ENCODE data around the gene RERE. TPM values are rescaled to one million over a fixed set of nuclear protein-coding genes. Genes with fewer than 3 reads are reported as not detected.

The RERE gene
- total and polyA plus RNA-seq, 12 donors, result 33.4 to 146 (median 72.7) TPM

DNA sequence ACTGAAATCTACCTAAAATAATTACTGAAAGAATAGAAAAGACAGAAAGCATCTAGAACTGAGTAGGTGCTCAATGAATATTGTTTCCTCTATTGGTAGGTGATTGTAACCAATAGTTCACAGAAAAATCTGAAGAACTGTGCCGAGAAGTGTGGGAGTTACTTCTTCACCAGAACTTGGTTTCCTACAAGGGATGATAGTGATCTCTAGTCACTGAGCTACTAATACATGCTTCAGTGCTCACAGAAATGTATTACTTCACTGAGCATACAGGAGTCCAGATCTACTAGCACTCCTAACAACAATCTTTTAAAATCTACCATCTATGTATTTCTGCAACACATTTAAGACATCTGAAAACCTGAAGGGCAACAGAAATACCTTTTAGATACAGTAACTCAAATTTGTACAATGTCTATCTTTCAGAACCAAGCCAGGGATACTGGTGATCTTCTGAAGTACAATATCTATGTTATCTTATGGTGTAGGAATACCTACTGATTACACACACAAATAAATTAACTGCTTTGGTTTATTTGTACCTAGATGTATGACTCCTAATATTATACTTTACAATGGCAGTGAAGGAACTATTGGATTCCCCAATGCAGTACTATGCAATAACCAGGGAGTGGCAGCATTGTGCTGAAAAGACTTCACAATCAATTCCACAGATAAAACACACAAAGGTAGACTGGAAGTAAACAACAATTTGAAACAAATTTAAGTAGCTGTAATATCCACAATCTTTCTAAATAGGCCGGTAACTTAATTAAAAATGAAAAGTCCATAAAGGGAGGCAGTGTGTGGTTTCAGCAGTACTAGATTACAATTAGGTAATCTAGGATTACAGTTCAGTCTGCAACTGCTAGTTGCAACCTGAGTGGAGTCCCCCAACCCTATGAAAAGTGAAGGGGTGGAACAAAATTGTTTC, 256.6 kb downstream of the RERE start:
- H3K4me3 ChIP-seq, result no peak overlapping the region
- 21 to 31% (median 27%) methylated on average over 2 of the region's 2 CpGs for WGBS, 4 donors
- no peaks in the 10 kb centered on the region for H3K9me3 ChIP-seq (replicated peaks in 1 of 3)
- H3K27ac ChIP-seq, result no peak overlapping the region
- peaks cover 0 to 3% of the 10 kb centered on the region in 2 donors for H3K36me3 ChIP-seq (replicated peaks in 1 of 2)
- H3K4me1 ChIP-seq (replicated peaks in 1 of 2), result peaks cover 5 to 24% of the 10 kb centered on the region in 2 donors
- no peak for TF ChIP-seq POLR2A (IDR thresholded peaks at IDR 0.05)
- TF ChIP-seq, protein P1, sequence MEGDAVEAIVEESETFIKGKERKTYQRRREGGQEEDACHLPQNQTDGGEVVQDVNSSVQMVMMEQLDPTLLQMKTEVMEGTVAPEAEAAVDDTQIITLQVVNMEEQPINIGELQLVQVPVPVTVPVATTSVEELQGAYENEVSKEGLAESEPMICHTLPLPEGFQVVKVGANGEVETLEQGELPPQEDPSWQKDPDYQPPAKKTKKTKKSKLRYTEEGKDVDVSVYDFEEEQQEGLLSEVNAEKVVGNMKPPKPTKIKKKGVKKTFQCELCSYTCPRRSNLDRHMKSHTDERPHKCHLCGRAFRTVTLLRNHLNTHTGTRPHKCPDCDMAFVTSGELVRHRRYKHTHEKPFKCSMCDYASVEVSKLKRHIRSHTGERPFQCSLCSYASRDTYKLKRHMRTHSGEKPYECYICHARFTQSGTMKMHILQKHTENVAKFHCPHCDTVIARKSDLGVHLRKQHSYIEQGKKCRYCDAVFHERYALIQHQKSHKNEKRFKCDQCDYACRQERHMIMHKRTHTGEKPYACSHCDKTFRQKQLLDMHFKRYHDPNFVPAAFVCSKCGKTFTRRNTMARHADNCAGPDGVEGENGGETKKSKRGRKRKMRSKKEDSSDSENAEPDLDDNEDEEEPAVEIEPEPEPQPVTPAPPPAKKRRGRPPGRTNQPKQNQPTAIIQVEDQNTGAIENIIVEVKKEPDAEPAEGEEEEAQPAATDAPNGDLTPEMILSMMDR (IDR thresholded peaks at IDR 0.05), result peak; percentile 87 to 97 (median 94)
- peak in 3 of 7 donors; percentile 44 to 62 (median 44) for DNase-seq
- H3K27me3 ChIP-seq, result no peaks in the 10 kb centered on the region
- intact Hi-C loops (cut with DNase I), result loop anchor here (10.0 kb wide), 2 partner anchors 164 to 284 kb away; no protein-coding TSS in a partner anchor

DNA sequence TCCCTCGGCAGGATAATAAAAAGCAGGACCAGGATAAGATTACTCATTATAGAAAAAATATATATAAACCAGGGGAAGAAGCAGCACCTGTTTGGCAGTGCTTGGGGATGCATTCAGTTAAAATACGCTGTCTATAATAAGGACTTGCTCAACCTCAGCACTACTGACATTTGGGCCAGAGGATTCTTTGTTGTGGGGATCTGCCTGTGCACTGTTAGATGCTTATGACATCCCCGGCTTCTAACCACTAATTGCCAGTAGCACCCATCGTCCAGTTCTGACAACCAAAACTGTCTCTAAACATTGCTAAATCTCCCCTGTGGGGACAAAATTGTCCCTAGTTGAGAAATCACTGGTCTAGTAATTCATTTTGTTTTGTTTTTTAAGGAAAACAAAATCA, 257.4 kb downstream of the RERE start:
- TF ChIP-seq, protein P1 (IDR thresholded peaks at IDR 0.05), result no peak
- no peak for TF ChIP-seq POLR2A (IDR thresholded peaks at IDR 0.05)
- Histone ChIP-seq H3K27me3 (no peaks in the 10 kb centered on the region), H3K9me3 (replicated peaks in 1 of 3) (no peaks in the 10 kb centered on the region), H3K4me1 (replicated peaks in 1 of 2) (peaks cover 5 to 32% of the 10 kb centered on the region in 2 donors), H3K27ac (no peak overlapping the region), H3K4me3 (no peak overlapping the region), H3K36me3 (replicated peaks in 1 of 2) (peaks cover 0 to 3% of the 10 kb centered on the region in 2 donors)
- 83 to 94% (median 86%) methylated on average over 4 of the region's 4 CpGs for WGBS, 4 donors
- DNase-seq, result no peak
- intact Hi-C loops (cut with DNase I), result loop anchor here (10.0 kb wide), 2 partner anchors 165 to 285 kb away; no protein-coding TSS in a partner anchor

DNA sequence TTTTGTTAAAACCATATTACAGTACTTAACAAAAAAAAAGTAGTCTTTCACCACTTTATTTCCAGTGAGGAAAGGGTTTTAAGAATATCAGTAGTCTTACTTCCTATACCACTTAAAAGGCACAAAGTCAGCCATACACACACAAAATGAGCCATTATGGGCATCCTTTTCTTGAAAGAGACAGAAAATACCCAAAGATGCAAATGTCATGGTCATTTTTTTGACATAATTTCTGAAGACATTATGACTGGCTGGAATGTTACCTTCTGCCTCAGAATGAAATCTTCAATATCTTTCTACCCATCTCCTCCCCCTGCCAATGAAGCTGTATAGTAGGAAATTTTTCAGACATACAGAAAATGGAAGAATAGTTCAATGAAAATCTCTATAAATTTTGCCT, 261.9 kb downstream of the RERE start:
- Histone ChIP-seq H3K27me3 (no peaks in the 10 kb centered on the region), H3K4me1 (replicated peaks in 1 of 2) (peaks cover 0 to 22% of the 10 kb centered on the region in 2 donors), H3K4me3 (no peak overlapping the region), H3K9me3 (replicated peaks in 1 of 3) (no peaks in the 10 kb centered on the region), H3K36me3 (replicated peaks in 1 of 2) (peaks cover 0 to 3% of the 10 kb centered on the region in 2 donors), H3K27ac (peak overlapping the region in 1 of 5 donors; percentile 58)
- no peak for TF ChIP-seq POLR2A (IDR thresholded peaks at IDR 0.05)
- TF ChIP-seq, protein P1 (IDR thresholded peaks at IDR 0.05), result no peak
- intact Hi-C loops (cut with DNase I), result no loop called here
- no peak for DNase-seq

DNA sequence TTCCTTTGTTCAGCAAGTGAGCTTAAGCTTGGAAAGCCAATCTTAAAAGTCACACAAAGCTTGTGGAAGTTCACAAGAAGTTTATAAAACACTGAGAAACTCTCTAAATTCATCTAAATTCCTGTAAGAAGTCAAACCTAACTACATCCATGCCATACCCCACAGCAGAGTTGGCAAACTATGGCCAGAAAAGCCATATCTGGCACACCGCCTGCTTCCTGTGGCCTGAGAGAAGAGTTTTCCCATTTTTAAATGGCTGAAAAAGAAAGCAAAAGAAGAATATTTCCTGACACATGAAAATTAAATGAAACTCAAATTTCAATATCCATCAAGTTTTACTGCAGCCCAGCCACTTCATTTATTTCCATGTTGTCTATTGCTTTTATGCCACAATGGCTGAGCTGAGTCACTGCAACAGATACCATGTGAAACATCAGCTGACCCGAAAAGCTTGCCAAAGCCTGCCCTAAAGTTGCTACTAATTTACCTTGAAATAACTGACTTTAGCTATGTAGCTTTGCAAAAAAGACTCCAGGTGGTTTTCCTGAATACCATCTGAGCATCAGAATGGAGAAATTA, 262.4 kb downstream of the RERE start:
- DNase-seq, result peak; percentile 41 to 75 (median 70)
- H3K36me3 ChIP-seq (replicated peaks in 1 of 2), result peaks cover 0 to 3% of the 10 kb centered on the region in 2 donors
- 66 to 77% (median 71%) methylated on average over 2 of the region's 2 CpGs for WGBS, 4 donors
- no peaks in the 10 kb centered on the region for H3K9me3 ChIP-seq (replicated peaks in 1 of 3)
- TF ChIP-seq, protein P1 (IDR thresholded peaks at IDR 0.05), result no peak
- no peak for TF ChIP-seq POLR2A (IDR thresholded peaks at IDR 0.05)
- intact Hi-C loops (cut with DNase I), result no loop called here
- H3K27ac ChIP-seq, result peak overlapping the region in 3 of 5 donors; percentile 22 to 64 (median 58)
- no peak overlapping the region for H3K4me3 ChIP-seq
- no peaks in the 10 kb centered on the region for H3K27me3 ChIP-seq
- peaks cover 0 to 22% of the 10 kb centered on the region in 2 donors for H3K4me1 ChIP-seq (replicated peaks in 1 of 2)

All from adrenal gland (tissue), 12 donors.